Caco-2 (cell line): ENCODE results near the gene NSUN6. TPM values are rescaled to one million over a fixed set of nuclear protein-coding genes. Genes with fewer than 3 reads are reported as not detected.

Source experiments
- BruUV-seq: library from RNA; stranded (reverse); fragments of 400-500 nt; replicated peaks from 2 replicates; lab custom pipeline; 2021; lab: Mats Ljungman, UMichigan
- CTCF ChIA-PET: fragments of 300-600 bp; sonication (Branson Sonifier 250); formaldehyde crosslinking; loops from one replicate; lab custom pipeline; 2022; ENCODE audit warnings: antibody characterized with exemption; lab: Charles Lee
- POLR2A ChIA-PET: fragments of 300-600 bp; sonication (Branson Sonifier 250); formaldehyde crosslinking; loops from one replicate; lab custom pipeline; 2022; ENCODE audit warnings: antibody characterized with exemption; lab: Charles Lee
- DNase-seq, 2 experiments: peaks; one replicate each; pipeline versions ENCODE4 v3.0.0 to v3.0.0-alpha.2; 2020 to 2022
- H3K27me3 ChIP-seq: replicated peaks from 2 replicates; pipeline ENCODE4 v1.6.0; 2011; ENCODE audit warnings: low read length; ENCODE audit not compliant: control insufficient read depth, insufficient read depth
- H3K36me3 ChIP-seq: 2 replicates; pipeline ENCODE4 v1.5.1; 2011; ENCODE audit warnings: low read length; ENCODE audit not compliant: control insufficient read depth, insufficient read depth
- H3K4me1 ChIP-seq: fragments of 250-450 bp; sonication (Bioruptor Pico); 2 replicates; pipeline ENCODE4 v1.5.1; 2020; ENCODE audit warnings: mild to moderate bottlenecking
- H3K4me3 ChIP-seq: 2 replicates; pipeline ENCODE4 v1.5.1; 2011; ENCODE audit warnings: low read depth, mild to moderate bottlenecking, control low read depth, low read length
- H3K9me3 ChIP-seq: fragments of 250-450 bp; sonication (Bioruptor Pico); 2 replicates; pipeline ENCODE4 v1.5.1; 2020; ENCODE audit warnings: mild to moderate bottlenecking, moderate library complexity
- H3K27ac Mint-ChIP-seq: one replicate; pipeline ENCODE4 v1.8.0; 2022; ENCODE audit warnings: mixed read lengths; ENCODE audit not compliant: unreplicated experiment
- H3K27me3 Mint-ChIP-seq: one replicate; pipeline ENCODE4 v1.8.0; 2022; ENCODE audit warnings: mixed read lengths; ENCODE audit not compliant: insufficient read depth, unreplicated experiment
- H3K36me3 Mint-ChIP-seq: one replicate; pipeline ENCODE4 v1.8.0; 2022; ENCODE audit warnings: mild to moderate bottlenecking, mixed read lengths; ENCODE audit not compliant: insufficient read depth, unreplicated experiment
- H3K4me1 Mint-ChIP-seq: one replicate; pipeline ENCODE4 v1.8.0; 2022; ENCODE audit warnings: low read depth, mixed read lengths; ENCODE audit not compliant: unreplicated experiment
- H3K4me3 Mint-ChIP-seq: one replicate; pipeline ENCODE4 v1.8.0; 2022; ENCODE audit warnings: mild to moderate bottlenecking, moderate library complexity, mixed read lengths; ENCODE audit not compliant: unreplicated experiment
- H3K9me3 Mint-ChIP-seq: one replicate; pipeline ENCODE4 v1.8.0; 2022; ENCODE audit warnings: mixed read lengths; ENCODE audit not compliant: unreplicated experiment
- intact Hi-C: fragments of 100-400 bp; cut with micrococcal nuclease; formaldehyde crosslinking; loops from one replicate; pipeline ENCODE4 v1.10.0; 2022; ENCODE audit not compliant: unreplicated experiment
- total RNA-seq: library from RNA; stranded (reverse); gene quantifications from 2 replicates; pipeline ENCODE4 v1.2.3, GENCODE V29; 2022
- TF ChIP-seq, protein P1 (sequence below), 2 experiments: fragments of 200-600 bp in 1 of 2; IDR thresholded peaks; 1 replicate in 1 of 2; 2 replicates in 1 of 2; pipeline versions ENCODE4 v1.5.1 to v1.8.0; 2011 to 2022; ENCODE audit warnings: antibody characterized with exemption in 1 of 2, control low read depth in 1 of 2, inconsistent platforms in 1 of 2, low read depth in 1 of 2, low read length in 1 of 2, mild to moderate bottlenecking in 1 of 2, moderate library complexity in 1 of 2; ENCODE audit not compliant: insufficient read depth in 1 of 2, severe bottlenecking in 1 of 2, unreplicated experiment in 1 of 2

The NSUN6 gene
- total RNA-seq, 1 experiment from 2014 or later = 17.3 TPM

DNA sequence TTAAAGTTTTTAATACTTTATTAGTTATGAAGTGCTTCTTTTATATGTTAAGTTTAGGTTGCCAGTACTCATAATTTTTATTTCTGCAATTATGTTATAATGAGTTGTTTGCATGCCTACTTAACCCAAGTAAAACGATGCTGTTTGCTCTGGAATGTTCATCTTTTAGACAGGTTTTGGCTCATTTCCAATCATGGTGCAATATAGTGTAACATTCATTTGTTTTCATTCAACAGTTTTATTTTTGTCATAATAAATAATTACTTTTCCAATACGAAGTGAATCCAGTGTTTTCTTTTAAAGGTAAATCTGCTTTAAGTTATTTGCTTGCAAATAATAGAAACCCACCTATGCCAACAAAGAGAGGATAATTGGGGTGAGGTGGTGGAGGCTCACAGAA is 30.0 kb upstream of the NSUN6 start:
- H3K27me3 Mint-ChIP-seq = no peaks in the 10 kb centered on the region
- H3K36me3 Mint-ChIP-seq = peaks cover 61% of the 10 kb centered on the region
- Histone ChIP-seq H3K4me1 (peaks cover 28% of the 10 kb centered on the region), H3K27me3 (no peaks in the 10 kb centered on the region), H3K36me3 (no peaks in the 10 kb centered on the region; the same call in 1 of the 2 replicates), H3K4me3 (no peak overlapping the region), H3K9me3 (no peaks in the 10 kb centered on the region)
- no peak for DNase-seq
- H3K4me3 Mint-ChIP-seq = peak overlapping the region; percentile 61
- peak overlapping the region; percentile 83 for H3K27ac Mint-ChIP-seq
- intact Hi-C loops = loop anchor here (1.0 to 10.0 kb wide), 2 partner anchors 10 to 1133 kb away; partner anchors contain the start of gene PLXDC2
- no peaks in the 10 kb centered on the region for H3K9me3 Mint-ChIP-seq
- ChIA-PET POLR2A (no interaction called here), CTCF (no interaction called here)
- no TSS peak for BruUV-seq
- peaks cover 27% of the 10 kb centered on the region for H3K4me1 Mint-ChIP-seq
- TF ChIP-seq, protein P1, sequence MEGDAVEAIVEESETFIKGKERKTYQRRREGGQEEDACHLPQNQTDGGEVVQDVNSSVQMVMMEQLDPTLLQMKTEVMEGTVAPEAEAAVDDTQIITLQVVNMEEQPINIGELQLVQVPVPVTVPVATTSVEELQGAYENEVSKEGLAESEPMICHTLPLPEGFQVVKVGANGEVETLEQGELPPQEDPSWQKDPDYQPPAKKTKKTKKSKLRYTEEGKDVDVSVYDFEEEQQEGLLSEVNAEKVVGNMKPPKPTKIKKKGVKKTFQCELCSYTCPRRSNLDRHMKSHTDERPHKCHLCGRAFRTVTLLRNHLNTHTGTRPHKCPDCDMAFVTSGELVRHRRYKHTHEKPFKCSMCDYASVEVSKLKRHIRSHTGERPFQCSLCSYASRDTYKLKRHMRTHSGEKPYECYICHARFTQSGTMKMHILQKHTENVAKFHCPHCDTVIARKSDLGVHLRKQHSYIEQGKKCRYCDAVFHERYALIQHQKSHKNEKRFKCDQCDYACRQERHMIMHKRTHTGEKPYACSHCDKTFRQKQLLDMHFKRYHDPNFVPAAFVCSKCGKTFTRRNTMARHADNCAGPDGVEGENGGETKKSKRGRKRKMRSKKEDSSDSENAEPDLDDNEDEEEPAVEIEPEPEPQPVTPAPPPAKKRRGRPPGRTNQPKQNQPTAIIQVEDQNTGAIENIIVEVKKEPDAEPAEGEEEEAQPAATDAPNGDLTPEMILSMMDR (IDR thresholded peaks at IDR 0.05; ENCODE audit: insufficient read depth in 1 of 2, low read depth in 1 of 2, low read length in 1 of 2, severe bottlenecking in 1 of 2, unreplicated experiment in 1 of 2) = no peak

GRCh38 chr10:18680754-18681153 is 29.4 kb upstream of the NSUN6 start:
- Histone ChIP-seq H3K4me1 (peaks cover 28% of the 10 kb centered on the region), H3K9me3 (no peaks in the 10 kb centered on the region), H3K36me3 (no peaks in the 10 kb centered on the region; the same call in 1 of the 2 replicates), H3K4me3 (no peak overlapping the region), H3K27me3 (no peaks in the 10 kb centered on the region)
- no peaks in the 10 kb centered on the region for H3K9me3 Mint-ChIP-seq
- peaks cover 63% of the 10 kb centered on the region for H3K36me3 Mint-ChIP-seq
- H3K4me1 Mint-ChIP-seq = peaks cover 27% of the 10 kb centered on the region
- DNase-seq = no peak
- intact Hi-C loops = loop anchor here (1.0 to 10.0 kb wide), 2 partner anchors 9 to 1134 kb away; partner anchors contain the start of gene PLXDC2
- H3K4me3 Mint-ChIP-seq = no peak overlapping the region
- CTCF ChIA-PET = no interaction called here
- H3K27ac Mint-ChIP-seq = peak overlapping the region; percentile 83
- H3K27me3 Mint-ChIP-seq = no peaks in the 10 kb centered on the region
- POLR2A ChIA-PET = no interaction called here
- TF ChIP-seq, protein P1 (IDR thresholded peaks at IDR 0.05; ENCODE audit: insufficient read depth in 1 of 2, low read depth in 1 of 2, low read length in 1 of 2, severe bottlenecking in 1 of 2, unreplicated experiment in 1 of 2) = no peak
- no TSS peak for BruUV-seq

- Mint-ChIP-seq H3K4me3 (no peak overlapping the region), H3K9me3 (no peaks in the 10 kb centered on the region), H3K36me3 (peaks cover 72% of the 10 kb centered on the region), H3K4me1 (no peaks in the 10 kb centered on the region), H3K27me3 (no peaks in the 10 kb centered on the region), H3K27ac (no peak overlapping the region)
- POLR2A ChIA-PET = no interaction called here
- TF ChIP-seq, protein P1 (IDR thresholded peaks at IDR 0.05; ENCODE audit: insufficient read depth in 1 of 2, low read depth in 1 of 2, low read length in 1 of 2, severe bottlenecking in 1 of 2, unreplicated experiment in 1 of 2) = no peak
- intact Hi-C loops = no loop called here
- Histone ChIP-seq H3K4me1 (no peaks in the 10 kb centered on the region; the same call in 1 of the 2 replicates), H3K4me3 (no peak overlapping the region), H3K27me3 (no peaks in the 10 kb centered on the region), H3K36me3 (peaks cover 2% of the 10 kb centered on the region), H3K9me3 (no peaks in the 10 kb centered on the region)
- CTCF ChIA-PET = no interaction called here
- DNase-seq = no peak
- no TSS peak for BruUV-seq
Measured at GRCh38 chr10:18675086-18675801, 23.9 kb upstream of the NSUN6 start.
